Mesothelial cell of epicardium (in vitro differentiated cells): ENCODE results near the gene COPZ2. TPM values are rescaled to one million over a fixed set of nuclear protein-coding genes. Genes with fewer than 3 reads are reported as not detected.
A peak's percentile ranks its signal among the peaks of the same experiment; 100 is the strongest.

Experiments used
- DNase-seq, 2 experiments: peaks; one replicate each; pipeline ENCODE4 v3.0.0; 2021; ENCODE audit warnings: low spot score in 2 of 2; ENCODE audit not compliant: unreplicated experiment in 2 of 2
- H3K27ac Mint-ChIP-seq: 2 replicates; pipeline ENCODE4 v1.8.0; 2021; ENCODE audit warnings: mixed read lengths
- H3K27me3 Mint-ChIP-seq: 2 replicates; pipeline ENCODE4 v1.8.0; 2021; ENCODE audit warnings: low read depth, mixed read lengths
- H3K36me3 Mint-ChIP-seq: 2 replicates; pipeline ENCODE4 v1.8.0; 2021; ENCODE audit warnings: mixed read lengths
- H3K4me1 Mint-ChIP-seq: 2 replicates; pipeline ENCODE4 v1.8.0; 2021; ENCODE audit warnings: mixed read lengths
- H3K4me3 Mint-ChIP-seq: 2 replicates; pipeline ENCODE4 v1.8.0; 2021; ENCODE audit warnings: mild to moderate bottlenecking, moderate library complexity, mixed read lengths
- H3K9me3 Mint-ChIP-seq: 2 replicates; pipeline ENCODE4 v1.8.0; 2021; ENCODE audit warnings: mixed read lengths
- total RNA-seq: library from RNA; stranded (reverse); gene quantifications from 3 replicates; pipeline ENCODE4 v1.2.1, GENCODE V29; 2021
- TF ChIP-seq, protein P1 (sequence below): fragments of 200-600 bp; sonication (generic); IDR thresholded peaks from one replicate; pipeline ENCODE4 v1.5.0; 2021; ENCODE audit warnings: antibody characterized with exemption; ENCODE audit not compliant: unreplicated experiment

The COPZ2 gene
- total RNA-seq, 1 donor from 2014 or later: 28.2 TPM

DNA sequence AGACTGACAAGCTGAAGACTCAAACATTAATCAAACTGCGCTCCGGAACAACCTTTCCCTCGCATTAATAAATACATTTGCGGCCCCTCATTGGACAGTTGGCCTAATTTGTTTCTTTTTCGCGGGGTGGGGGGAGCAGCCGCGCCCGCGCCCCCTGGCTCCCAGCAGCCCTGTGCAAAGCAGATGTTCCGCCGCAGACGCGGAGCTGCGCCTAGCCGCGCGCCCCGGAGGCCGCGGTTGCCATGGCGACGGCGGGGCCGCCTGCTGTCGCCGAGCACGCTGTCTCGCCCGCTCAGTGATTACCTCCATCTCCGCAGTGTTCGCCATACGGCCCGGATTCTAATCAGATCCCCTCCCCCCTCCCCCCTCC lies 25.5 kb downstream of the COPZ2 start:
- Mint-ChIP-seq H3K27me3 (peaks cover 19% of the 10 kb centered on the region), H3K27ac (peak overlapping the region; percentile 70), H3K9me3 (no peaks in the 10 kb centered on the region), H3K4me3 (peak overlapping the region; percentile 62), H3K36me3 (no peaks in the 10 kb centered on the region), H3K4me1 (peaks cover 48% of the 10 kb centered on the region)
- TF ChIP-seq, protein P1, sequence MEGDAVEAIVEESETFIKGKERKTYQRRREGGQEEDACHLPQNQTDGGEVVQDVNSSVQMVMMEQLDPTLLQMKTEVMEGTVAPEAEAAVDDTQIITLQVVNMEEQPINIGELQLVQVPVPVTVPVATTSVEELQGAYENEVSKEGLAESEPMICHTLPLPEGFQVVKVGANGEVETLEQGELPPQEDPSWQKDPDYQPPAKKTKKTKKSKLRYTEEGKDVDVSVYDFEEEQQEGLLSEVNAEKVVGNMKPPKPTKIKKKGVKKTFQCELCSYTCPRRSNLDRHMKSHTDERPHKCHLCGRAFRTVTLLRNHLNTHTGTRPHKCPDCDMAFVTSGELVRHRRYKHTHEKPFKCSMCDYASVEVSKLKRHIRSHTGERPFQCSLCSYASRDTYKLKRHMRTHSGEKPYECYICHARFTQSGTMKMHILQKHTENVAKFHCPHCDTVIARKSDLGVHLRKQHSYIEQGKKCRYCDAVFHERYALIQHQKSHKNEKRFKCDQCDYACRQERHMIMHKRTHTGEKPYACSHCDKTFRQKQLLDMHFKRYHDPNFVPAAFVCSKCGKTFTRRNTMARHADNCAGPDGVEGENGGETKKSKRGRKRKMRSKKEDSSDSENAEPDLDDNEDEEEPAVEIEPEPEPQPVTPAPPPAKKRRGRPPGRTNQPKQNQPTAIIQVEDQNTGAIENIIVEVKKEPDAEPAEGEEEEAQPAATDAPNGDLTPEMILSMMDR: no peak
- DNase-seq: peak; percentile 50 to 75

DNA sequence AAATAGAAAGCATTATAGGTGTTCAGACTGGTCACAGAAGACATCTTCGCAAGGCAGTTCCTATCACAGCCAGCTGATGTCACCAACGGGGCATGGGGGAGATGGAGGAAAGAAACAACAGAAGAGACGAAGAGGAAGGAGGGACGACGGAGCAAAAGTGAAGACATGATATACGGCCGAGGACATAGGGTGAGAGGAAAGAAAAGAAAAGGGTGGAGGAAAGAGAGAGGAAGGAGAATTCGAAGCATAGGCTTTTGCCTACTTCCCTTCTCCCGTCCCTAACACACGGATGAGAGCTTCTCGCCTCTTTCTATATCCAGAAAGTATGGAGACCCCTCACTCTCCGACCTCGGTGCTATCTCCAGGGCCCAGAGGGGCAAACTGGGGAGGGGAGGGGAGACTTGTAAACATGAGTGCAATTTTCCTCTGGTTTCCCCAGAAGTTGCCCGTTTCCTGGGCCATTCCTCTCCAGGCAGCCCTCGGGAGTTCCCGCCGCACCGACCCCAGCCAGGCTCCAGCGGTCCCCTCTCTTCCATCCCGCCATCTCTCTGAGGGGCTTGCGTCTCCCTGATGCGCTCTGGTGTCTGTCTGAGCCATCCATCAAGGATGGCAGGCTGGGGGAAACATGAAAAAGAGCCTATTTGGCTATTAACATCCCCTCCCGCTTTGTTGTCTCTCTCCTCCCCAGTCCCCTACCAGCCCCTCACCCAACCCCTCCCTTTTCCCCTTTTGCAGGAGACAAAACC lies 26.0 kb downstream of the COPZ2 start:
- H3K4me1 Mint-ChIP-seq: peaks cover 49% of the 10 kb centered on the region
- TF ChIP-seq, protein P1: no peak

DNA sequence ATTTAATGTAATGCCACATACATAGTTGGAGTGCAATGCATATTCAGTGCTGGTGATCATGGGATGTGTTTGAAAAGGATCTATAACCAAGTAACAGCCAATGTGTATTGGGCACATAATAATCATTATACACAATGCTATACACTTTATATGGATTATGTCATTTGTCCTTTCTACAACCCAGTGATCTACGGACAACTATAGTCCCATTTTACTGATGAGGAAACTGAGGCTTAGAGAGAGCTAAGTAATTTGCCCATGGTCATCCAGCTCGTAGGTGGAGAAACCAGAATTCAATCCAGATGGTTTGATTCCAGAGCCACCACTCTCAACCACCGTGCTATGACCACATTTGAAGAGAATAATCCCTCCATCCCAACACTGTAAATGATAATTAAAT lies 27.4 kb downstream of the COPZ2 start:
- Mint-ChIP-seq H3K36me3 (no peaks in the 10 kb centered on the region), H3K27ac (no peak overlapping the region), H3K9me3 (no peaks in the 10 kb centered on the region), H3K27me3 (peaks cover 19% of the 10 kb centered on the region), H3K4me3 (no peak overlapping the region), H3K4me1 (peaks cover 45% of the 10 kb centered on the region)
- no peak for DNase-seq
- TF ChIP-seq, protein P1: no peak

More for the DNA sequence above, 26.0 kb downstream of the COPZ2 start:
- no peaks in the 10 kb centered on the region for H3K36me3 Mint-ChIP-seq
- no peaks in the 10 kb centered on the region for H3K9me3 Mint-ChIP-seq
- peak overlapping the region; percentile 70 for H3K27ac Mint-ChIP-seq
- no peak for DNase-seq
- peaks cover 19% of the 10 kb centered on the region for H3K27me3 Mint-ChIP-seq
- H3K4me3 Mint-ChIP-seq: peak overlapping the region; percentile 62

DNA sequence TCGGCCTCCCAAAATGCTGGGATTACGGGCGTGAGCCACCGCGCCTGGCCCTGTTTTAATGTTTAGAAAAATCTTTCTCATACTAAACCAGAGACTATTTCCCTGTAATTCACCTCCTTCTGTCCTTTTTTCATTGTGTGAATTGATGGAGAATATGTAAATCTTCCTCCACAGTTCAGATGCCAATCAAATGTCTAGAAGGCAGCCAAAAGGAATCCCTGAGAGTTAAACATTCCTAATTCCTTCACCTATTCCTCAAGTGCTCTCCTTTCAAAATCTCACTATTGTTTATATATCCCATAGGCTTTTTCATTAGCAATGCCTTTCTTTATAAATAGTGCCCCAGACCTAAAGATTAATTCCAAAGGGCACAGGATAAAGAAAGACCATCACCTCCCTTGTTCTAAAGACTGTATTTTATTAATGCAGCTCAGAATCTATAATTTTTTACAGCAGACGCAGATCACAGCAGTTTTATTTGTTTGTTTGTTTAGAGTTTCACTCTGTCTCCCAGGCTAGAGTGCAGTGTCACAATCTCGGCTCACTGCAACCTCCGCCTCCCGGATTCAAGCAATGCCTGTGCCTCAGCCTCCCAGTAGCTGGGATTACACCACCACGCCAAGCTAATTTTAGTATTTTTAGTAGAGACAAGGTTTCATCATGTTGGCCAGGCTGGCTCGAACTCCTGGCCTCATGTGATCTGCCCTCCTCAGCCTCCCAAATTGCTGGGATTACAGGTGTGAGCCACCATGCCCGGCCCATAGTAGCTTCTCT lies 30.5 kb downstream of the COPZ2 start:
- Mint-ChIP-seq H3K9me3 (no peaks in the 10 kb centered on the region), H3K27me3 (no peaks in the 10 kb centered on the region), H3K27ac (no peak overlapping the region), H3K4me1 (peaks cover 46% of the 10 kb centered on the region), H3K4me3 (no peak overlapping the region), H3K36me3 (no peaks in the 10 kb centered on the region)
- TF ChIP-seq, protein P1: no peak
- no peak for DNase-seq

DNA sequence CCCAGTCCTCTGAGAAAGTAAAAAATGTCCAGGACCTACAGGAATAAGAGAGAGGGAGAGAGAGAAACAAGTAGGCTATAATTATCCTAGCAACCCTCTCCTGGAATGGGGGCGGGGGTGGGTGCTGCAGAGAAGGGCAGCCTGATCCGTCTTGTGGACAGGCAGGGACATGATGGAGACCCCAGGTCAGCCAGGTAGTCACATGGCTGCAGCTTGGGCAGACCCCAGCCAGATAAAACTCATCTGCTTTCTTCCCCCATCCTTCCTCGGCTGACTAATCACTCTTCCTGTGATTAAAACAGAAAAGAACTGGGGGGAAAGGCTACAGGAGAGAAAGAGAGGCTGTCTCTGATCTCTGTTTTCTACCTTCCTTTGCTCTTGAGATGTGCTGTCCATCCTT lies 32.6 kb downstream of the COPZ2 start:
- Mint-ChIP-seq H3K27ac (peak overlapping the region; percentile 56), H3K9me3 (no peaks in the 10 kb centered on the region), H3K4me3 (no peak overlapping the region), H3K36me3 (no peaks in the 10 kb centered on the region), H3K4me1 (peaks cover 36% of the 10 kb centered on the region), H3K27me3 (no peaks in the 10 kb centered on the region)
- TF ChIP-seq, protein P1: no peak
- no peak for DNase-seq
